PC-9 (cell line): ENCODE results near the gene DLEC1. TPM values are rescaled to one million over a fixed set of nuclear protein-coding genes. Genes with fewer than 3 reads are reported as not detected.

Source experiments
- BruUV-seq: library from RNA; stranded (reverse); fragments of 400-500 nt; replicated peaks from 2 replicates; lab custom pipeline; 2021; lab: Mats Ljungman, UMichigan
- CTCF ChIA-PET: fragments of 300-600 bp; sonication (Branson Sonifier 250); formaldehyde crosslinking; loops from one replicate; lab custom pipeline; 2022; ENCODE audit warnings: antibody characterized with exemption; lab: Charles Lee
- POLR2A ChIA-PET: fragments of 300-600 bp; sonication (Branson Sonifier 250); formaldehyde crosslinking; loops from one replicate; lab custom pipeline; 2022; ENCODE audit warnings: antibody characterized with exemption; ENCODE audit not compliant: unreplicated experiment; lab: Charles Lee
- DNase-seq, 2 experiments: peaks; one replicate each; pipeline versions ENCODE4 v3.0.0 to v3.0.0-alpha.2; 2015 to 2022; ENCODE audit warnings: mixed read lengths in 1 of 2
- H2AFZ ChIP-seq: fragments of 200-600 bp; sonication (generic); 2 replicates; pipeline ENCODE4 v1.8.1; 2017; ENCODE audit warnings: antibody characterized with exemption
- H3F3A ChIP-seq: fragments of 200-600 bp; sonication (generic); 2 replicates; pipeline ENCODE4 v1.8.1; 2017; ENCODE audit warnings: antibody characterized with exemption, mild to moderate bottlenecking, low read depth; ENCODE audit not compliant: insufficient read depth
- H3K27ac ChIP-seq: fragments of 200-600 bp; sonication (generic); 2 replicates; pipeline ENCODE4 v1.6.1; 2016; ENCODE audit warnings: mixed run types
- H3K27me3 ChIP-seq: fragments of 200-600 bp; sonication (generic); 2 replicates; pipeline ENCODE4 v1.6.1; 2016; ENCODE audit warnings: low read depth, mixed run types; ENCODE audit not compliant: insufficient read depth
- H3K36me3 ChIP-seq: fragments of 200-600 bp; sonication (generic); 2 replicates; pipeline ENCODE4 v1.6.1; 2016; ENCODE audit warnings: low read depth, mixed run types
- H3K4me1 ChIP-seq: fragments of 200-600 bp; sonication (generic); replicated peaks from 2 replicates; pipeline ENCODE4 v1.6.1; 2016; ENCODE audit warnings: mixed run types; ENCODE audit not compliant: insufficient read depth
- H3K4me2 ChIP-seq: fragments of 200-600 bp; sonication (generic); 2 replicates; pipeline ENCODE4 v1.6.1; 2017; ENCODE audit warnings: mixed run types
- H3K4me3 ChIP-seq: fragments of 200-600 bp; sonication (generic); 2 replicates; pipeline ENCODE4 v1.6.1; 2016; ENCODE audit warnings: mixed run types
- H3K79me2 ChIP-seq: fragments of 200-600 bp; sonication (generic); 2 replicates; pipeline ENCODE4 v1.6.1; 2017; ENCODE audit warnings: low read depth, mixed run types
- H3K9me2 ChIP-seq: fragments of 200-600 bp; sonication (generic); 2 replicates; pipeline ENCODE4 v1.8.1; 2017; ENCODE audit warnings: mild to moderate bottlenecking; ENCODE audit not compliant: insufficient read depth
- H3K9me3 ChIP-seq: fragments of 200-600 bp; sonication (generic); 2 replicates; pipeline ENCODE4 v1.8.1; 2016; ENCODE audit warnings: low read depth; ENCODE audit not compliant: insufficient read depth
- H4K20me1 ChIP-seq: fragments of 200-600 bp; sonication (generic); 2 replicates; pipeline ENCODE4 v1.8.1; 2017; ENCODE audit not compliant: insufficient read depth
- CTCF ChIP-seq: fragments of 200-600 bp; sonication (generic); conservative IDR thresholded peaks from 2 replicates; pipeline ENCODE4 v1.6.1; 2017; ENCODE audit warnings: mixed run types, antibody characterized with exemption, mild to moderate bottlenecking, moderate library complexity
- EZH2 ChIP-seq: fragments of 200-600 bp; sonication (generic); IDR thresholded peaks from 2 replicates; pipeline ENCODE4 v1.8.0; 2017; ENCODE audit warnings: antibody characterized with exemption, low read depth
- intact Hi-C: fragments of 100-400 bp; cut with micrococcal nuclease; formaldehyde crosslinking; loops from one replicate; pipeline ENCODE4 v1.10.0; 2022; ENCODE audit not compliant: unreplicated experiment
- total RNA-seq: library from RNA; stranded (reverse); gene quantifications from 2 replicates; pipeline ENCODE4 v1.2.3, GENCODE V29; 2021

Gene DLEC1
- total RNA-seq, 1 experiment from 2014 or later: 0.35 TPM

- no peak overlapping the region for H3K4me2 ChIP-seq
- H4K20me1 ChIP-seq: no peaks in the 10 kb centered on the region
Measured at GRCh38 chr3:38125305-38126120, 86.5 kb downstream of the DLEC1 start.

GRCh38 chr3:38126121-38126892 lies 87.3 kb downstream of the DLEC1 start:
- Histone ChIP-seq H3K9me3 (no peaks in the 10 kb centered on the region), H3K4me3 (no peak overlapping the region), H3K79me2 (no peaks in the 10 kb centered on the region), H3K4me1 (no peaks in the 10 kb centered on the region), H3K27ac (no peak overlapping the region), H2AFZ (no peak overlapping the region), H3K4me2 (no peak overlapping the region), H3K36me3 (no peaks in the 10 kb centered on the region; the same call in 1 of the 2 replicates), H3F3A (no peaks in the 10 kb centered on the region), H3K27me3 (no peaks in the 10 kb centered on the region), H3K9me2 (no peaks in the 10 kb centered on the region), H4K20me1 (no peaks in the 10 kb centered on the region)
- BruUV-seq: no TSS peak
- intact Hi-C loops: no loop called here
- no peak for DNase-seq
- no peak for TF ChIP-seq EZH2
- TF ChIP-seq CTCF: no peak
- ChIA-PET POLR2A (no interaction called here), CTCF (no interaction called here)

More at GRCh38 chr3:38125305-38126120, 86.5 kb downstream of the DLEC1 start:
- H2AFZ ChIP-seq: no peak overlapping the region
- BruUV-seq: no TSS peak
- POLR2A ChIA-PET: no interaction called here
- CTCF ChIA-PET: no interaction called here
- H3K27ac ChIP-seq: no peak overlapping the region
- no peaks in the 10 kb centered on the region for H3K27me3 ChIP-seq
- no peaks in the 10 kb centered on the region for H3K9me2 ChIP-seq
- intact Hi-C loops: no loop called here
- H3K9me3 ChIP-seq: no peaks in the 10 kb centered on the region
- no peak overlapping the region for H3K4me3 ChIP-seq
- no peaks in the 10 kb centered on the region for H3F3A ChIP-seq
- DNase-seq: no peak
- H3K4me1 ChIP-seq: no peaks in the 10 kb centered on the region
- no peaks in the 10 kb centered on the region for H3K79me2 ChIP-seq
- TF ChIP-seq EZH2: no peak
- no peaks in the 10 kb centered on the region; the same call in 1 of the 2 replicates for H3K36me3 ChIP-seq

GRCh38 chr3:38127611-38128302 lies 88.7 kb downstream of the DLEC1 start:
- Histone ChIP-seq H3K4me3 (no peak overlapping the region), H4K20me1 (no peaks in the 10 kb centered on the region; the same call in 1 of the 2 replicates), H3F3A (peaks cover 11% of the 10 kb centered on the region; the same call in 1 of the 2 replicates), H3K79me2 (no peaks in the 10 kb centered on the region), H3K4me1 (peaks cover 9% of the 10 kb centered on the region), H3K4me2 (no peak overlapping the region), H3K9me3 (no peaks in the 10 kb centered on the region), H3K9me2 (no peaks in the 10 kb centered on the region), H3K27ac (no peak overlapping the region), H2AFZ (no peak overlapping the region), H3K27me3 (no peaks in the 10 kb centered on the region), H3K36me3 (no peaks in the 10 kb centered on the region; the same call in 1 of the 2 replicates)
- intact Hi-C loops: no loop called here
- POLR2A ChIA-PET: no interaction called here
- BruUV-seq: no TSS peak
- no peak for DNase-seq
- TF ChIP-seq EZH2 (no peak), CTCF (no peak)
- CTCF ChIA-PET: no interaction called here
